DMS114 treated with DMSO at 0.1 percent for 48 hours (cell line): Measurements from ENCODE around the gene RTN3.
"Not testable (repeated sequence)": the region's sequence is repeated elsewhere in the genome, so short reads cannot be mapped to it uniquely, and the experiment has no call there.

Experiments
- DNase-seq: peaks from one replicate; lab custom pipeline; 2025; ENCODE audit not compliant: unreplicated experiment; lab: John Stamatoyannopoulos, UW

Gene RTN3

DNA sequence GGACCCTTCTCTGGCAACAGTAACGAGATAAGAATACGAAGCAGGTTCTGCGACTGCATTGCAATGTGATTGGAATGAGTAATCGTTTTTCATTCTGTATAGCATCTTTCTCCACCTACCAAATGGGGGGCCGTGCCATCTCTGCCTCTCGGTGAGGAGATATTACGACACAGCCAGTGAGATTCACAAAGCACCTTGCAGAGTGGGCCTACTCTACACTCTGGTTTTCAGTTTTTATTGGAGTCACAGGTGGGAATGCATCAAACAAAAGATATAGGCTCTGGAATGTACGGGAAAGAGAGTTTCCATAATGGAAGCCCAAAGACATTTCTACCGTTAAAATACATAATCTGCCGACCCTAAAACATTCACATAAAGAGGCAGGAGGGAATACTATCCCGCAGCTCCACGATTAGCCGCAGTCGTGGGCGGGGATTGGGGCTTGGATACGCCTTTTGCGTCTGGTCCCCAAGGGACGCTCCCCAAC is 423 bp upstream of the RTN3 start:
- no peak for DNase-seq

DNA sequence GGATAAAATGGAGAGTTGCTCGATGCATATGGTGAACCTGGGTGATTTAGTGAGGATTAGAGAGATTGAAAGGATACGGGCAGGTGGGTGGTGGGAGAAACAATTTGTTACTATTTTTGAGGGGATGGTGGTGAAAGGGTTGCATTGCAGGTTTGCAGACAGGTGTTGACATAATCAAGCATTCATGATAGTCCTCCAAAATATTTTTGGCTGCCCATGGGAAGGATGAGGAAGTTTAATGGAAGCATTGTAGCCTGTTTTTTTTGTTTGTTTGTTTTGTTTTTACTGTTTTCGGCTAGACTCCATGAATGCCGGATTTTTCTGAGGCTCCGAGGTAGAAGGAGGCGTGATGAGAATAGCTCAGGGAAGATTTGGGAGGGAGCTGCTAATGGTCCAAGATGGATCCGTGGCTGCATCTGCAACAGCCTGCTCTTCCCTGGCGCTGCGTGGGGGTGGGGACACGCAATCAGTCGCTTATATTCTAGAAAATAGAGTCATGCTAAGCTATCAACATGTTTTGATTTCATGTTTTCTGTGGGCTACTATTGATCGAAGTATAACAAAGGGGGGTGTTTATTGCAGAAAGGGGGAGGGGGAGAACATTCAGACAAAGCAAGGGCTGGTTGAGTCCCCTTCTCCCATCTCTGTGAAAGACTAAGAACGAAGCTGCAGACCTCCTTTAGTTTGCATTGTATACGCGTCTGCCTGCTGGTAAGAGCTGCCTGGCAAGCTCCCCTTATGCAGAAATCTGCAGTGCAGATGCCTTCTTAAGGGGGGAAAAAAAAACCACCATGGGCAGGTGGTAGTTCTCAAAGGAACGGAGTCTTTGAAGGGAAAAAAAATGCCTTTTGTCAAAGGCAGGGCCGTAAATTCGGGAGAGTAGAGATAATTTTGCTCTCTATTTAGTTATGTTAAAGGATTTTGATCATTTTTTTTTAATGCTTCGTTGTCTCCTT is 1.0 kb downstream of the RTN3 start:
- DNase-seq = peak; percentile 30

- no peak for DNase-seq
Observed at GRCh38 chr11:63683133-63683991, 2.1 kb downstream of the RTN3 start.

DNA sequence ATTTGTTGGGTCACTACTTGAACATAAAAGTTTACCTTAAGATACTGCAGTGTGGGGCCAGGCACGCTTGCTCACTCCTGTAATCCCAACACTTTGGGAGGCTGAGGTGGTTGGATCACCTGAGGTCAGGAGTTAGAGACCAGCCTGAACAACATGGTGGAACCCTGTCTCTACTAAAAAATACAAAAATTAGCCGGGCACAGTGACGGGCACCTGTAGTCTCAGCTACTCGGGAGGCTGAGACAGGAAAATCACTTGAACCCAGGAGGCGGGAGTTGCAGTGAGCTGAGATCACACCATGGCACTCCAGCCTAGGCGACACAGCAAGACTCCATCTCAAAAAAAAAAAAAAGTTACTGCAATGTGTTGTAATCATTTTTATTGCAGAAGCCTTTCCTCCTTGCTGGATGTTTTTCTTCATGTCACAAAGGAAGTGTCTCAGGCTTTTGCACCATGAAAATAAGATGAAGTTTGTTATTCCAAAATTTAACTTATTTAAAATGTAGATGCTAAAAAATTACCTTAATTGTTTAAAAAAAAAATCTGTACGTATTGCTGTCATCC is 3.9 kb downstream of the RTN3 start:
- not testable (repeated sequence) for DNase-seq

- DNase-seq = no peak
Observed at GRCh38 chr11:63686926-63687325, 5.6 kb downstream of the RTN3 start.

DNA sequence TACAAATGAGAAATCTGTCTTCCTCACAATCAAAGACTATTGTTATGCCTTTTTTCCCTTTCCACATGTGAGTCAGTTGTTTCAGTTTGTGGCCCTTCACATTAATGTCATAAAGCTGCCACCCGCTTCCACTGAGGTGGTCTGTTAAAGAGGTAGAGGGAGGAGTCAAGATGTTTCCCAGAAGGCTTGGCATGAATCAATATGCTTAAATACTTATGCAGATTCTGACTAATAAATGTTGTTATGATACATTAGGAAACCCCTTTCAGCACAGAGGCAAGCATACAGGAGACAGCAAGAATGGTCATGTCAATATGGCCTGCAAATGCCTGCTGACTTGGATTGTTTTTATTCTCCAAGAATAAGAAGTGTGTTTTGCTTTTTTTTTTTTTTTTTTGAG is 6.5 kb downstream of the RTN3 start:
- DNase-seq = no peak

- no peak for DNase-seq
Observed at GRCh38 chr11:63694596-63694995, 13.3 kb downstream of the RTN3 start.

DNA sequence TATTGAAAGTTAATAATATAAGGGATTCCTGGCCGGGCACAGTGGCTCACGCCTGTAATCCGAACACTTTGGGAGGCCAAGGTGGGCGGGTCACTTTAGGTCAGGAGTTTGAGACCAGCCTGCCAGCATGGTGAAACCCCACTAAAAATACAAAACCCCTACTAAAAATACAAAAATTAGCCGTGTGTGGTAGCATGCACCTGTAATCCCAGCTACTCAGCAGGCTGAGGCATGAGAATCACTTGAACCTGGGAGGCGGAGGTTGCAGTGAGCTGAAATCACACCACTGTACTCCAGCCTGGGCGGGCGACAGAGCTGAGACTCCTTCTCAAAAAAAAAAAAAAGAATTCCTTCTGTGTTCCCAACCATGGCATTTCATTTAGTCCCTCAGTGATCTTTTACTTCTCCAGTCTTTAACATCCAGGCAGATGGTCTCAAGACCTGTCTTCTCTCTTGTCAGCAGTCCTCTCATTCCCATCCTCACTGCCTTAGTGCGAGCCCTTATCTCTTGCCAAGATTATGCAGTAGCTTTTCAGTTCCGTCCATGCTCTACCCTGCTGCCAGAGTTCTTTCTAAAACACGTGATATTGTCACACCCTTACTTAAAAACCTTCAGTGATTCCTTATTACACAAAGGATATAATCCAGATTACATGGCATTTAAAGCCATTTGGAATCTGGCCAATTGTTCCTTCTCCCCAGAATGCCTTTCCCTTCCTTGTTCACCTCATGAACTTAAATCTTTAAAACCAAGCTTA is 17.9 kb downstream of the RTN3 start:
- no peak for DNase-seq

GRCh38 chr11:63699896-63700295 is 18.6 kb downstream of the RTN3 start:
- DNase-seq = no peak

DNA sequence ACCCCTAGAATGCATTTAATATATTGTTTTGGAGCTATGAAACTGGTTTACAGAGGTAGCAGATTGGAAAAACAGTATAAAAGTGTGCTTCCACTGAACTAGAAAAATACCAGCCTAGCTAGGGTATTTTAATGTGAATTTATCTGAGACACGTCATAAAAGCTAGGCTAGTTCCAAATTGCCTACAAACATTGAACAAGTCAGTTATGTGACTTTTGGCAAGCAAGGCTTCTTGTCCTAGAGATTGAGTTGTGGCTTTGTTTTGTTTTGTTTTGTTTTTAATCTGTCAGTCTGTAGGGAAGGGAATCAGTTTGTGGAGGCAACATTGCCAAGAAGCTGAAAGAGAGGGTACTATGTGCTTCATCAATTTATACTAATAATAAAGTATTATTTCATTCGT is 24.2 kb downstream of the RTN3 start:
- DNase-seq = no peak

DNA sequence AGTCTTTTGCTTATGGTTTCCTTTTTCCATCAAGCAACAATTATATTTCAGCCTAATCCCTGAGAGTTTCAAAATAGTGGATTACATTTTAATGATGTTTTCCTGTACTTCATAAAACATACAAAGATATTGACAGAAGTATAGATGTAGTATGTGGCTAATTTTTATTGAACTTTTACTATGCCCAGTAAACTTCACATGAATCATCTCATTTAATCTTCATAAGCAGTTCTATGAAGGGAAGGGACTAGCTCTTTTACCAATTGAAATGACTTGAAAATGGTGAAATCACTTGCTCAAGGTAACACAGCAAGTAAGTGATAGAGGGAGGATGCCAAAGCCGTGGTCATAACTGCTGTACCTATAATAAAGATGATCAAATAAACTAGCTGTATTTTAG is 27.5 kb downstream of the RTN3 start:
- DNase-seq = no peak

DNA sequence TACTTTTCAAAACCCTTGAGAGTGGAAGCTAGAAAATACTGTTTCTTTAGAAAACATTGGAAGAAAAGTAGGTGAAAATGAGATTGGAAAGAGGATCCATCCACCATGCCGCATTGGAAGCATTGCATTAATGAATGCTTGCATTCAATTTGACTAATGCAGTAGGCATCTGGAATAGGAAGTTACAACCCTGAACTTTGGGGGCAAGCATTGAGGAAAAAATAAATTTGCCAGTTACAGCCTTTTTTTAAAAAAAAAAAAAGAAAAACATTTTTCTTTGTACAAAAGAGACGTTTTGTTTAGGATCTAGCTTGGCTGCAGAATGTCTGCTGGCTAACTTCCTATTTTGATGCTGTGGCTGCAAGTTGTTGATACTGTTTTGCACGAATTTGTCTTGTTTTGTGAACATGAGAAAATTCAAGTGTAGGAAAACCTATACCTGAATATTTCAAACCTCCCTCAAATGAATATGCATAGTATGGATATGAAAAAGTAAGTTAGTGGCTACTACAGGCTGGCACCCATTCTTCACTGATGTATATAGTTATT is 28.1 kb downstream of the RTN3 start:
- no peak for DNase-seq

DNA sequence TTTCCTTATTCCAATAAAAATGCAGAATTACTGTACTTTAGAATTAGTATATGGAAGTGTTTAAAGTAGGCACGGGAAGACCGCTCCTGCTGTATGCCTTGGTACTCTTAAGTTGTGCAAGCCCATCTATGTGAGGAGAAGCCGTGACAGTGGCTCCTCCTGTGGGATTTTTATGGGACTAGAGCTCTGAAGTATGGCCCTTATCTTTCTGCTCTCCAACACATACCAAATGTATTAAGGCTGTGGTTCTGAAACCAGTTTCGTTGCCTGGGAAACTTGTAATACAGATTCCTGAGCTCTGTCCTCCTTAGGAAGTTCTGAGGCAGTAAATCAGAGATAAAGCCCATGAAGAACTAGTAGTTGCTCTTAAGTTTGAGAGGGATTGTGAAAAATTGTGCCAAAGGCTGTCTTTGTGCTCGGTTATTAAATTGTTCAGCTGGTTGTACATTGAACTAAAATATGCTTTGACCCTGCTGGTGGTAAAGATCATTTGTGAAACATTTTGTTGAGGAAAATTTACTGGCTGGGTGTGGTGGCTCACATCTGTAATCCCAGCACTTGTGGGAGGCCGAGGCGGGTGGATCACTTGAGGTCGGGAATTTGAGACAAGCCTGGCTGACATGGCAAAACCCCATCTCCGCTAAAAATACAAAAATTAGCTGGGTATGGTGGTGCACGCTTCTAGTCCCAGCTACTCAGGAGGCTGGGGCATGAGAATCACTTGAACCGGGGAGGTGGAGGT is 29.3 kb downstream of the RTN3 start:
- DNase-seq = no peak

DNA sequence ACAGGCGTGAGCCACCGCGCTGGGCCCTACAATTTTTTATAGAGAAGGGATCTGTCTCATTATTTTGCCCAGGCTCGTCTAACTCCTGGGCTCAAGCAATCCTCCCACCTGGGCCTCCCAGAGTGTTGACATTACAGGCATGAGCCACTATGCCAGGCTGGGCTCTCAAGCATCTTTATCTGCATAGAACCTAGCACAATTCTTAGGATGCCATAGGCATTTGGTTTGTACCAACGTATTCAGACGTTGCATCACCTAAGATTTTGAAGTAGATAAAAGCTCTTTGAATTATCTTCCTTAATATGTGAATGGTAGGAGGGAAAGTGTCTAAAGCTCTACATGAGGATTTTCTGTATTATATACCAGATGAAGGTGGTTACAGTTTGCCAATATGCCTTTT is 30.5 kb downstream of the RTN3 start:
- DNase-seq = no peak

DNA sequence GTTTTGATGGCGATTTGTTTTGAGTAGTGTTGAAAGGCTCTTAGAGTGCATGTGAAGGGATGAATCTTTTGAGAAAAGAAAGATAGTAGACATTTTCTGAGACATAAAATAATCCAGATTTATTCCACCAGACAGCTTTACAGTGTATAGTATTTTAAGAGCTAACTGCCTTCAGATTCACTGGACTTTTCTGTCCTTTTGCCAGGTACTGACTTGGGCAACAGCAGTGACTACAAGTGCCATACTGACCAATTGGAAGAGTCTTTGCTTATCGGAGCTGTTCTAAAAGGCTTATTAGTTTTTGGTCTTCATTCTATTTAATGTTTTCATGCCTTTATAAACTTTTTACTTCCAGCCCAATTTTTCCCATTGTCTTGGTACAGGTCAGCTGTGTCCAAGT is 32.5 kb downstream of the RTN3 start:
- DNase-seq = no peak

- no peak for DNase-seq
Observed at GRCh38 chr11:63716046-63716445, 34.7 kb downstream of the RTN3 start.

- DNase-seq = no peak
Observed at GRCh38 chr11:63719001-63719400, 37.7 kb downstream of the RTN3 start.

- DNase-seq = no peak
Observed at GRCh38 chr11:63719987-63720386, 38.7 kb downstream of the RTN3 start.

- no peak for DNase-seq
Observed at GRCh38 chr11:63720611-63721010, 39.3 kb downstream of the RTN3 start.

DNA sequence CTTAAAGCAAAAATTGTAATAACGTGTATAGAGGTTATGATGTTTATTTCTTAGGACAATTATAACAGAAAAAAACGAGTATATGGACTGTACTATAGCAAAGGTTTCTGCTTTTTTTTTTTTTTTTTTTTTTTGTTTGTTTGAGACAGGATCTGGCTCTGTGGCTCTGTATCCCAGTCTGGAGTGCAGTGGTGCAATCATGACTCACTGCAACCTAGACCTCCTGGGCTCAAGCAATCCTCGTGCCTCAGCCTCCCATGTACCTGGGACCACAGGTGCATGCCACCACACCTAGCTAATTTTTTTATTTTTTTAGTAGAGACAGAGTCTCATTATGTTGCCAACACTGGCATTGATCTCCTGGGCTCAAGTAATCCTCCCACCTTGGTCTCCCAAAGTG is 48.0 kb downstream of the RTN3 start:
- no peak for DNase-seq
